Loucy (cell line): ENCODE measurements around the gene EDIL3.

Experiments used
- H2AFZ ChIP-seq: fragments of 200-600 bp; sonication (generic); 2 replicates; pipeline ENCODE4 v1.6.0; 2016; ENCODE audit warnings: antibody characterized with exemption, mild to moderate bottlenecking, low read length, moderate library complexity
- H3F3A ChIP-seq: fragments of 200-600 bp; 2 replicates; pipeline ENCODE4 v1.6.0; 2016; ENCODE audit warnings: antibody characterized with exemption, low read depth, mild to moderate bottlenecking
- H3K27me3 ChIP-seq: fragments of 200-600 bp; sonication (generic); 2 replicates; pipeline ENCODE4 v1.6.1; 2014; ENCODE audit warnings: low read length, mild to moderate bottlenecking; ENCODE audit not compliant: insufficient read depth, poor library complexity, severe bottlenecking
- H3K36me3 ChIP-seq: fragments of 200-600 bp; sonication (generic); 2 replicates; pipeline ENCODE4 v1.6.1; 2016; ENCODE audit warnings: low read length; ENCODE audit not compliant: insufficient read depth
- H3K4me1 ChIP-seq: fragments of 200-600 bp; sonication (generic); 2 replicates; pipeline ENCODE4 v1.5.1; 2014; ENCODE audit warnings: low read length, mild to moderate bottlenecking; ENCODE audit not compliant: insufficient read depth, poor library complexity, severe bottlenecking
- H3K4me2 ChIP-seq: fragments of 200-600 bp; sonication (generic); 2 replicates; pipeline ENCODE4 v1.6.0; 2014; ENCODE audit warnings: antibody characterized with exemption, low read length, low read depth, mild to moderate bottlenecking; ENCODE audit not compliant: poor library complexity, severe bottlenecking
- H3K4me3 ChIP-seq: fragments of 200-600 bp; sonication (generic); 2 replicates; pipeline ENCODE4 v1.5.1; 2014; ENCODE audit warnings: low read length, mild to moderate bottlenecking, mixed read lengths; ENCODE audit not compliant: poor library complexity, severe bottlenecking
- H3K79me2 ChIP-seq: fragments of 200-600 bp; sonication (generic); 2 replicates; pipeline ENCODE4 v1.6.1; 2014; ENCODE audit warnings: low read length; ENCODE audit not compliant: insufficient read depth
- H3K9ac ChIP-seq: fragments of 200-600 bp; sonication (generic); 2 replicates; pipeline ENCODE4 v1.6.0; 2014; ENCODE audit warnings: mild to moderate bottlenecking, low read depth, low read length, moderate library complexity; ENCODE audit not compliant: poor library complexity, severe bottlenecking
- H3K9me2 ChIP-seq: fragments of 200-600 bp; sonication (generic); replicated peaks from 2 replicates; pipeline ENCODE4 v1.6.1; 2016; ENCODE audit warnings: low read depth, low read length, mixed read lengths
- H3K9me3 ChIP-seq: fragments of 200-600 bp; sonication (generic); 2 replicates; pipeline ENCODE4 v1.6.1; 2014; ENCODE audit warnings: mild to moderate bottlenecking, antibody characterized with exemption, low read length, low read depth; ENCODE audit not compliant: insufficient read depth
- H4K20me1 ChIP-seq: fragments of 200-600 bp; sonication (generic); 2 replicates; pipeline ENCODE4 v1.6.0; 2014; ENCODE audit warnings: antibody characterized with exemption, low read length, mild to moderate bottlenecking; ENCODE audit not compliant: insufficient read depth, poor library complexity, severe bottlenecking
- CTCF ChIP-seq: fragments of 200-600 bp; sonication (generic); conservative IDR thresholded peaks from 2 replicates; pipeline ENCODE4 v1.5.1; 2014; ENCODE audit warnings: mild to moderate bottlenecking, antibody characterized with exemption, low read length
- EZH2phosphoT487 ChIP-seq: fragments of 200-600 bp; IDR thresholded peaks from 2 replicates; pipeline ENCODE4 v1.6.1; 2018; ENCODE audit warnings: antibody characterized with exemption, mild to moderate bottlenecking, moderate library complexity, borderline replicate concordance

Gene EDIL3

DNA sequence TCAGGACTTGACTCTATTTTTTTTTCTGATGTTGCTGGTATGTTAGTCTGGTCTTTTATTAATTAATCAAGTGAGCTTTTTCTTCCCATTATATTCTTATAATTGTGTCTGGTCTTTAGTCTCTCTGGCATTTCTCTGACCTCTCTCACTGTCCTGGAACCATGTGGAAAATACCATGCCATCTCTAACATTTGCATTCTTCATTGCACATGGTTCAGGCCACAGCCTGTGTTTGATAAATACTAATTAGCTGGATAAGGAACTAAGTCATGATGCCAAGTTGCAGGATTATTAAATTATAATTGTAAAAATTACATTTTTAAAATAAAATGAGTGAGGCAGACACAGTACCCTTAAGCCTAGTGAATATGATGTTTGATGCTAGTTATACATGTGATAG lies 155.6 kb downstream of the EDIL3 start:
- H3K27me3 ChIP-seq: no peaks in the 10 kb centered on the region
- no peaks in the 10 kb centered on the region for H3K9me3 ChIP-seq
- no peak overlapping the region for H3K9ac ChIP-seq
- TF ChIP-seq CTCF (no peak), EZH2phosphoT487 (no peak)
- H3K4me3 ChIP-seq: no peak overlapping the region
- H2AFZ ChIP-seq: no peak overlapping the region
- no peaks in the 10 kb centered on the region for H4K20me1 ChIP-seq
- H3K79me2 ChIP-seq: no peaks in the 10 kb centered on the region
- H3F3A ChIP-seq: no peaks in the 10 kb centered on the region
- H3K9me2 ChIP-seq: no peaks in the 10 kb centered on the region
- no peaks in the 10 kb centered on the region for H3K4me1 ChIP-seq
- no peak overlapping the region for H3K4me2 ChIP-seq
- H3K36me3 ChIP-seq: no peaks in the 10 kb centered on the region

GRCh38 chr5:84228266-84228665 lies 156.4 kb downstream of the EDIL3 start:
- Histone ChIP-seq H3K9me2 (no peaks in the 10 kb centered on the region), H3K9me3 (no peaks in the 10 kb centered on the region), H3K27me3 (no peaks in the 10 kb centered on the region), H2AFZ (no peak overlapping the region), H3K4me1 (no peaks in the 10 kb centered on the region), H3K9ac (no peak overlapping the region), H3K79me2 (no peaks in the 10 kb centered on the region), H3K4me2 (no peak overlapping the region), H3K4me3 (no peak overlapping the region), H3F3A (no peaks in the 10 kb centered on the region), H3K36me3 (no peaks in the 10 kb centered on the region), H4K20me1 (no peaks in the 10 kb centered on the region)
- TF ChIP-seq EZH2phosphoT487 (no peak), CTCF (no peak)

DNA sequence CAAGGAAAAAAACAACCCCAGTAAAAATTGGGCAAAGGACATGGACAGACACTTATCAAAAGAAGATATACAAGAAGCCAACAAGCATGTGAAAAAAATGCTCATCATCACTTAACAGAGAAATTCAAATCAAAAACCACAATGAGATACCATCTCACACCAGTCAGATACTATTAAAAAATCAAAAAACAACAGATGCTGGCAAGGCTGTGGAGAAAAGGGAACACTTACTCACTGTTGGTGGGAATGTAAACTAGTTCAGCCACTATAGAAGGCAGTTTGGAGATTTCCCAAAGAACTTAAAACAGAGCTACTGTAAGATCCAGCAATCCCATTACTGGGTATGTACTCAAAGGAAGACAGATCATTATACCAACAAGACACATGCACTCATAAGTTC lies 157.4 kb downstream of the EDIL3 start:
- no peak for TF ChIP-seq CTCF
- TF ChIP-seq EZH2phosphoT487: no peak
- H3K9ac ChIP-seq: no peak overlapping the region
- H3K36me3 ChIP-seq: no peaks in the 10 kb centered on the region
- no peaks in the 10 kb centered on the region for H3K4me1 ChIP-seq
- no peak overlapping the region for H3K4me3 ChIP-seq
- no peak overlapping the region for H3K4me2 ChIP-seq
- no peaks in the 10 kb centered on the region for H3K79me2 ChIP-seq
- H3K9me3 ChIP-seq: no peaks in the 10 kb centered on the region
- no peaks in the 10 kb centered on the region for H3K27me3 ChIP-seq
- no peaks in the 10 kb centered on the region for H4K20me1 ChIP-seq
- no peaks in the 10 kb centered on the region for H3K9me2 ChIP-seq
- H3F3A ChIP-seq: no peaks in the 10 kb centered on the region
- H2AFZ ChIP-seq: no peak overlapping the region
